ENCODE results near the gene KDM4E. TPM values are rescaled to one million over a fixed set of nuclear protein-coding genes. Genes with fewer than 3 reads are reported as not detected.
"Not testable (repeated sequence)": the region's sequence is repeated elsewhere in the genome, so short reads cannot be mapped to it uniquely, and the experiment has no call there.

The KDM4E gene
- total RNA-seq, 1 donor from 2014 or later, result not detected

GRCh38 chr11:95044010-95044409 lies 19.0 kb downstream of the KDM4E start:
- ATAC-seq (no peak), DNase-seq (ENCODE audit: missing footprints) (no peak)
- intact Hi-C loops (cut with DNase I), result no loop called here

GRCh38 chr11:95045812-95046211 lies 20.8 kb downstream of the KDM4E start:
- DNase-seq (ENCODE audit: missing footprints) (no peak), ATAC-seq (no peak)
- intact Hi-C loops (cut with DNase I), result no loop called here

DNA sequence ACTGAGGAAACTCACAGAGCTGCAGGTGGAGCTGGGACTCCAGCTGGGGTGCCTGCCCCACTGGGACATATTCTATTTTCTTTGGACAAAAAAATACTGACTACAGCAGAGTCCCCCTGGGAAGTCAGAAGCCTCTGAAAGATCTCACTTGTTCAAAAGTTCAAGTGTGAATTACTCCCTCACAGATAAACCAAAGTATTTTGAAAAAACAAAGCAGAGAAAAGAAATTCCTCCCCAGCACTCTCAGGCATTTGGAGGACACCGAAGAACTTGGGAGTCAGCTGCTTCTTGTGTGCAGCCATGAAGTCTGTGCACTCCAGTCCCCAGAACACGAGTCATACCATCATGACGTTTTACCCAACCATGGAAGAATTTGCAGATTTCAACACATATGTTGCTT lies 24.1 kb downstream of the KDM4E start, which contains the start of gene KDM4F:
Gene KDM4F (plus strand): TSS at position 301 of the 400 bp plus-strand sequence.
- intact Hi-C loops (cut with DNase I); ATAC-seq; DNase-seq (ENCODE audit: missing footprints): not testable (repeated sequence)

GRCh38 chr11:95050595-95051202 lies 25.6 kb downstream of the KDM4E start:
- DNase-seq (ENCODE audit: missing footprints) (no peak), ATAC-seq (no peak)
- intact Hi-C loops (cut with DNase I), result no loop called here

GRCh38 chr11:95054356-95054755 lies 29.3 kb downstream of the KDM4E start:
- DNase-seq (ENCODE audit: missing footprints) (no peak), ATAC-seq (no peak)
- intact Hi-C loops (cut with DNase I), result no loop called here

- intact Hi-C loops (cut with DNase I), result no loop called here
- DNase-seq (ENCODE audit: missing footprints), result no peak
- no peak for ATAC-seq
Observed at GRCh38 chr11:95055283-95055897, 30.3 kb downstream of the KDM4E start.

DNA sequence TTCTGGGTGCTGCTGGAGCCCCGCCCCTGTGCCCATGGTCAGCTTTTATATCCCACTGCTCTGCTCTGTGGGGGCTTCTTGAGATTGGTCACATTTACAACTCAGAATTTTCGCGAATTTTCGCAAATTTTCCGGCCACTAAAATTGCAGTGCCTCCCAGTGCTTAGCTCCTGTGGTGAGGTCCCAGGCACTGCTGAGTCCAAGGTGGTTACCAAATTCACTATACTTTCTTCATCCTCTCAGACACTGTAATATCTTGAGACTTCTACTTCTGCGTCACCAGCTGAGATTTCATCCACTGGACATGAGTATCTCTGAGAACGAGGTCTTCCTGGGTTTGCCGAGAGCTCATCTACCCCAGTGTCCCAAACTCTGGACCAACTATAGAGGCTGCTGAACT lies 32.9 kb downstream of the KDM4E start:
- DNase-seq (ENCODE audit: missing footprints) (no peak), ATAC-seq (no peak)
- intact Hi-C loops (cut with DNase I), result no loop called here

- DNase-seq (ENCODE audit: missing footprints) (no peak), ATAC-seq (no peak)
- intact Hi-C loops (cut with DNase I), result no loop called here
Observed at GRCh38 chr11:95058621-95059020, 33.6 kb downstream of the KDM4E start.

DNA sequence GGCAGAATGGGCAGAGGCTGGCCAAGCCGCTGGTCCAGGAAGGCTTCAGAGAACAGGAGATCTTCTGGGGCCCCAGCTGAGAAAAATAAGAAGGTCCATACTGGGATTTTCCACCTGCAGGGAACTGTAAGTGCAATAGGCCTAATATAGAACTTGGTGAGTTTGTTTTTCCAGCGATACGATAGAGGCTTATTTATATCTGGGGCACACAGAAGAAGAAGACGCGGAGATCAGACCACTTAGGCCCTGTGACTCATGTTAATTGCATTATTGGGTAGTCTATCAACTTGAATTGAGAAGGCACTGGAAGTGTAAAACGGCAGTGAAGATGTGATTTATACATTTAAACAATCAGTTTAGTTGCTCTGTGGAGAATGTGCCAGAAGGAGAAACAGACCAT lies 34.0 kb downstream of the KDM4E start:
- DNase-seq (ENCODE audit: missing footprints) (no peak), ATAC-seq (no peak)
- intact Hi-C loops (cut with DNase I), result no loop called here

- ATAC-seq (no peak), DNase-seq (ENCODE audit: missing footprints) (no peak)
- intact Hi-C loops (cut with DNase I), result loop anchor here (5.0 to 10.0 kb wide), 4 partner anchors 91 to 639 kb away; partner anchors contain the start of genes CWC15, KDM4D and SESN3
Observed at GRCh38 chr11:95065336-95065735, 40.3 kb downstream of the KDM4E start.

- ATAC-seq, result no peak
- no peak for DNase-seq (ENCODE audit: missing footprints)
- intact Hi-C loops (cut with DNase I), result loop anchor here (1.0 to 10.0 kb wide), 5 partner anchors 85 to 638 kb away; partner anchors contain the start of genes CWC15, KDM4D and SESN3
Observed at GRCh38 chr11:95066716-95067038, 41.6 kb downstream of the KDM4E start, which contains the start of gene SRSF8. TSS of gene SRSF8 (plus strand) at chr11:95066919. CDS start at chr11:95067227, 308 bp downstream.

DNA sequence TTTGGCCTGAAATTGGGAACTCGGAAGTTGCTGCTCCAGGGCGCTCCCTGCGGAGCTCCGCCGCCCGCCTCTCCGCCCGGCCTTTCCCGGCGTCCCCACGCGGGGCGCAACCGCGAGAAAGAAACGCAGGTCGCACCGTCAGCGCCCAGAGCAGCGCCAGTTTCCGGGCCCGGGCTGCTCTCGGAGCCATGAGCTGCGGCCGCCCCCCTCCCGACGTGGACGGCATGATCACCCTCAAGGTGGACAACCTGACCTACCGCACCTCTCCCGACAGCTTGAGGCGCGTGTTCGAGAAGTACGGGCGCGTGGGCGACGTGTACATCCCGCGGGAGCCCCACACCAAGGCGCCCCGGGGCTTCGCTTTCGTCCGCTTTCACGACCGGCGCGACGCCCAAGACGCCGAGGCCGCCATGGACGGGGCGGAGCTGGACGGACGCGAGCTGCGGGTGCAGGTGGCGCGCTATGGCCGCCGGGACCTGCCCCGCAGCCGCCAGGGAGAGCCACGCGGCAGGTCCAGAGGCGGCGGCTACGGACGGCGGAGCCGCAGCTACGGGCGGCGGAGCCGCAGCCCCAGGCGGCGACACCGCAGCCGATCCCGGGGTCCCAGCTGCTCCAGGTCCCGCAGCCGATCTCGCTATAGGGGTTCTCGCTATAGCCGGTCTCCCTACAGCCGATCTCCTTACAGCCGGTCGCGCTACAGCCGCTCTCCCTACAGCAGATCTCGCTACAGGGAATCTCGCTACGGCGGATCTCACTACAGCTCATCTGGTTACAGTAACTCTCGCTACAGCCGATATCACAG lies 42.2 kb downstream of the KDM4E start:
- DNase-seq (ENCODE audit: missing footprints) (peak; percentile 91), ATAC-seq (peak; percentile 88)
- intact Hi-C loops (cut with DNase I), result loop anchor here (1.0 to 10.0 kb wide), 5 partner anchors 84 to 638 kb away; partner anchors contain the start of genes CWC15, KDM4D and SESN3

DNA sequence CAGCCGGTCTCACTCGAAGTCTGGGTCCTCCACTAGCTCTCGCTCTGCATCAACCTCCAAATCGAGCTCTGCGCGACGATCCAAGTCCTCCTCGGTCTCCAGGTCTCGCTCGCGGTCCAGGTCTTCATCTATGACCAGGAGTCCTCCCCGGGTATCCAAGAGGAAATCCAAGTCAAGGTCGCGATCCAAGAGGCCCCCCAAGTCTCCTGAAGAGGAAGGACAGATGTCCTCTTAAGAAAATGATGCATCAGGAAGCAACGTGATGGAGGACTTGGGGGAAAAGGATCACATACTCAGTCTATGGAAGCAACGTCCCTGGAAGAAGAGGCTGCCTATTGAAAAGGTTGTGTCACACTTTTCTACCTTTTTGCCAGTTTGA lies 42.8 kb downstream of the KDM4E start:
- ATAC-seq, result no peak
- DNase-seq (ENCODE audit: missing footprints), result peak; percentile 70
- intact Hi-C loops (cut with DNase I), result loop anchor here (1.0 to 10.0 kb wide), 5 partner anchors 83 to 637 kb away; partner anchors contain the start of genes CWC15, KDM4D and SESN3

- DNase-seq (ENCODE audit: missing footprints), result peak; percentile 80
- intact Hi-C loops (cut with DNase I), result loop anchor here (5.0 to 10.0 kb wide), 4 partner anchors 94 to 636 kb away; partner anchors contain the start of genes CWC15, KDM4D and SESN3
- ATAC-seq, result peak; percentile 91
Observed at GRCh38 chr11:95068549-95068948, 43.5 kb downstream of the KDM4E start.

GRCh38 chr11:95070471-95070870 lies 45.4 kb downstream of the KDM4E start:
- ATAC-seq (no peak), DNase-seq (ENCODE audit: missing footprints) (no peak)
- intact Hi-C loops (cut with DNase I), result loop anchor here (2.0 to 10.0 kb wide), 3 partner anchors 20 to 697 kb away; no protein-coding TSS in a partner anchor

DNA sequence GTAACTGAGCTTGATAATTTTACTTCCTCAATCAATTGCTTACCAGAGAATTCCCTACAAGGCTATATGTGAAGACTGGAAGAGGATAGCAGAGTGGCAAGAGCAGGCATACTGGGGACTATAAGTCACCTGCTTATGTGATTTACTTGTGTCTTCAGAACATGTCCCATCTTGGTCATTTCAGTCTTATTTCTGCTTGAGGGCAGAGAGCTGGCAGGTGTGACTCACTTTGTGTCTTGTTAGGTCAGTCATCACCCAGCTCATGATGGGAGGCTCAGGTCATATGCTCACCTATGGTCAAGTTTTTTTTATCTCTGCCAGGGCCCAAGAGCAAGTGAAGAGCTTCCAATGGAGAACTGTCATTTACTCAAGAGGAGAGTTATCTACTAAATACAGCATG lies 47.9 kb downstream of the KDM4E start:
- intact Hi-C loops (cut with DNase I), result loop anchor here (5.0 to 10.0 kb wide), 2 partner anchors 262 to 694 kb away; no protein-coding TSS in a partner anchor
- ATAC-seq (no peak), DNase-seq (ENCODE audit: missing footprints) (no peak)

DNA sequence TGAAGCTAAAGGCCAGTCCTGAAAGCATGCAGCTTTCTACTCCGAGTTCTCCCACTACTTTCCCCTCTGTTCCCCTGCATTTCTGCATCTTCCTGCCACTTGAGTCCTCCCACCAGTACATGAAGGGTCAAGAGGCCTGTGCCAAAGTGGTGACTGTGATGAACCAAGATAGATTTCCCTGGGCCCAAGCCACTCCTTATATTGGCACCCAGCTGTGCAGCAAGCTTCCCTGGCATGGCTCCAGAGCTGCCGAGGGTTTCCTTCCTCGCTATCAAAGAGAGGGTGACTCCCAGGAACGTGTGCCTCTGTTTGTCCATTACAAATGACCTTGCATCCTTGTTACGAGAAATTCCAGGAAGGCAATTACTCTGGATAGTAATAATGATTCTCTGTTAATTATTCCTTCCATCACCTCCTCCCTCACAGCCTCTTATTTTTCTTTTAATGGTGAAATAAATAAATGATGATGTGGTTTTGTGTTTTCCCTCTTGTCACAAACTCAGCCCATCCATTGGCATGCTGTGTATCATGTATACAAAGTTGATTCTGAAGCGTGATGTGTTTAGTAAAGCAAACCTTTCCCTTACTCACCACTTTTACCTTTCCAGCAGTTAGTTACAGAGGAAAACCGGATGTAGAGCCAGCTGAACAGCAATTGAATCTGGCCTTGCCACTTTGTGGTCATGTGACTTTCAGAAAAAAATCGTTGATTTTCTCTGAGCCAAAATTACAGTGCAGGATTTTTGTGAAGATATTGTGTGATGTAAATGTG lies 49.9 kb downstream of the KDM4E start:
- intact Hi-C loops (cut with DNase I), result loop anchor here (5.0 to 10.0 kb wide), 2 partner anchors 260 to 692 kb away; no protein-coding TSS in a partner anchor
- DNase-seq (ENCODE audit: missing footprints), result peak; percentile 78
- ATAC-seq, result peak; percentile 74

- ATAC-seq (no peak), DNase-seq (ENCODE audit: missing footprints) (no peak)
- intact Hi-C loops (cut with DNase I), result loop anchor here (10.0 kb wide), 1 partner anchor 258 kb away; no protein-coding TSS in a partner anchor
Observed at GRCh38 chr11:95076416-95076815, 51.4 kb downstream of the KDM4E start.
